PFSK-1 (cell line): ENCODE results near the gene P2RY13.

Source experiments
- FOXP2 ChIP-seq: optimal IDR thresholded peaks from 2 replicates; pipeline ENCODE3; 2011; ENCODE audit warnings: borderline replicate concordance, control low read depth, inconsistent platforms; ENCODE audit not compliant: insufficient read depth; ENCODE audit errors: extremely low read length, extremely low read depth
- POLR2AphosphoS5 ChIP-seq: IDR thresholded peaks from 2 replicates; pipeline ENCODE4 v1.6.1; 2012; ENCODE audit warnings: low read depth, mild to moderate bottlenecking, control low read depth, low read length, moderate library complexity
- REST ChIP-seq, 2 experiments: IDR thresholded peaks; 2 replicates each; pipeline versions ENCODE4 v1.6.1 to v1.8.0; 2011 to 2012; ENCODE audit warnings: low read depth in 2 of 2, low read length in 2 of 2, control low read depth in 1 of 2, inconsistent platforms in 1 of 2, mild to moderate bottlenecking in 1 of 2, moderate library complexity in 1 of 2; ENCODE audit not compliant: insufficient read depth in 1 of 2
- SIN3A ChIP-seq: IDR thresholded peaks from 2 replicates; pipeline ENCODE4 v1.6.1; 2012; ENCODE audit warnings: mild to moderate bottlenecking, low read length, moderate library complexity, borderline replicate concordance; ENCODE audit not compliant: insufficient read depth
- TAF1 ChIP-seq: IDR thresholded peaks from 2 replicates; pipeline ENCODE4 v1.6.1; 2012; ENCODE audit warnings: low read length, control low read depth, borderline replicate concordance; ENCODE audit not compliant: insufficient read depth

The P2RY13 gene

GRCh38 chr3:151300539-151300938, 28.8 kb downstream of the P2RY13 start:
- TF ChIP-seq SIN3A: no peak
- no peak for TF ChIP-seq TAF1
- no peak for TF ChIP-seq REST (IDR thresholded peaks at IDR 0.05; ENCODE audit: insufficient read depth in 1 of 2, low read depth in 2 of 2, low read length in 2 of 2)
- TF ChIP-seq POLR2AphosphoS5: no peak
- no peak for TF ChIP-seq FOXP2

- TF ChIP-seq REST (IDR thresholded peaks at IDR 0.05; ENCODE audit: insufficient read depth in 1 of 2, low read depth in 2 of 2, low read length in 2 of 2): no peak
- TF ChIP-seq POLR2AphosphoS5: no peak
- TF ChIP-seq TAF1: no peak
- no peak for TF ChIP-seq FOXP2
- no peak for TF ChIP-seq SIN3A
Measured at GRCh38 chr3:151299006-151299405, 30.3 kb downstream of the P2RY13 start.

DNA sequence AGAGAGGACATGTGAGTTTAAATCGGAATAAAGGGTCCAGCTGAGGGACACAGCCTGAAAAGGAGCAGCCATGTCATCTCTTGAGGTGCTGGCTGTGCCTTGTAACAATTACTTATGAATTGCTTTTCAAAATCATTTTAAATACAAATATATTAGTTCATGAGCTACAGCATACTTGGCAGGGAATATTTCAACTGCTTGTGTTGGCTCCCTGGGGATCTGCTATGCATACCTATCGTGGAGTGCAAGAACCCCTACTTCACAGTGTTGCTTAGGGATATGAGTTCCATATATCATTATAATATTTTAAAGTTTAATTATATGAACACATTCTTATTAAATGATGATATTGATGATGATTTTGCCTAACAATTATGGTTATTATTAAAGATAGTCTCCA, 31.9 kb downstream of the P2RY13 start:
- TF ChIP-seq REST (IDR thresholded peaks at IDR 0.05; ENCODE audit: insufficient read depth in 1 of 2, low read depth in 2 of 2, low read length in 2 of 2): no peak
- TF ChIP-seq FOXP2: no peak
- no peak for TF ChIP-seq TAF1
- TF ChIP-seq POLR2AphosphoS5: no peak
- no peak for TF ChIP-seq SIN3A

DNA sequence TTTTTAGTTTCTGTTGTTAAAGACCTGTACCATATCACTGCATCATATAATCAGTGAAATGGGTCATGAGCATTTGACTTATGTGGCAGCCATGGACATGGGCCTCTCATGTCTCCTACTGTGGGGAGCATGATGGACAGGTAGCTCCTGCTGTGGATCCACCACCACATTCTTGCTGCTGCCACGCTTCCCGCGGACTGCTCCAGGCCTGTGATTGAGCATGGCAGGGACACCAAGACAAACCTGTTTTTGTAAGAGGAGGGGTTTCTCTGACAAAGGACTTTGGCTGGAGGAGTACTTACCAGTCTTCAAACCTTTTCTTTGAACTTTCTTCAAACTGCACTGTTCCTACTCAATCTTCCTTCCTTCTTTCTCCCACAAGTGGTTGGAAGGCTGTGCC, 33.1 kb downstream of the P2RY13 start:
- TF ChIP-seq REST (IDR thresholded peaks at IDR 0.05; ENCODE audit: insufficient read depth in 1 of 2, low read depth in 2 of 2, low read length in 2 of 2) (no peak), SIN3A (no peak), TAF1 (no peak), FOXP2 (no peak), POLR2AphosphoS5 (no peak)

- TF ChIP-seq FOXP2 (no peak), POLR2AphosphoS5 (no peak), SIN3A (no peak)
Measured at GRCh38 chr3:151293127-151293526, 36.2 kb downstream of the P2RY13 start.
